ENCODE measurements around the gene PORCN.
"Not testable (repeated sequence)": the region's sequence is repeated elsewhere in the genome, so short reads cannot be mapped to it uniquely, and the experiment has no call there.

The PORCN gene

GRCh38 chrX:48541140-48541814 lies 32.5 kb downstream of the PORCN start:
- no peak overlapping the region for H3K9ac ChIP-seq (ENCODE audit: insufficient read length)
- peaks cover 15% of the 10 kb centered on the region; the same call in 1 of the 2 replicates for H3K36me3 ChIP-seq (ENCODE audit: insufficient read depth, low read length)
- no peaks in the 10 kb centered on the region for H3K9me3 ChIP-seq (ENCODE audit: low read depth, low read length)
- DNase-seq (ENCODE audit: low read depth, low spot score) = no peak
- no peak overlapping the region for H3K27ac ChIP-seq
- H3K4me3 ChIP-seq = no peak overlapping the region
- TF ChIP-seq FOXP2 (optimal IDR thresholded peaks at IDR 0.05; ENCODE audit: control extremely low read depth, extremely low read length, insufficient read depth) (no peak), EZH2 (IDR thresholded peaks at IDR 0.05) (no peak), POLR2AphosphoS5 (IDR thresholded peaks at IDR 0.05; ENCODE audit: borderline replicate concordance, low read depth, low read length) (no peak)

GRCh38 chrX:48548871-48549270 lies 40.1 kb downstream of the PORCN start:
- H3K9me3 ChIP-seq (ENCODE audit: low read depth, low read length) = no peaks in the 10 kb centered on the region
- H3K9ac ChIP-seq (ENCODE audit: insufficient read length) = no peak overlapping the region
- DNase-seq (ENCODE audit: low read depth, low spot score) = no peak
- TF ChIP-seq EZH2 (IDR thresholded peaks at IDR 0.05) (no peak), FOXP2 (optimal IDR thresholded peaks at IDR 0.05; ENCODE audit: control extremely low read depth, extremely low read length, insufficient read depth) (no peak), POLR2AphosphoS5 (IDR thresholded peaks at IDR 0.05; ENCODE audit: borderline replicate concordance, low read depth, low read length) (no peak)
- H3K4me3 ChIP-seq = no peak overlapping the region
- peaks cover 10% of the 10 kb centered on the region; the same call in 1 of the 2 replicates for H3K36me3 ChIP-seq (ENCODE audit: insufficient read depth, low read length)
- no peak overlapping the region for H3K27ac ChIP-seq

- peaks cover 15% of the 10 kb centered on the region; the same call in 1 of the 2 replicates for H3K36me3 ChIP-seq (ENCODE audit: insufficient read depth, low read length)
- not testable (repeated sequence) for H3K9ac ChIP-seq (ENCODE audit: insufficient read length); H3K9me3 ChIP-seq (ENCODE audit: low read depth, low read length); DNase-seq (ENCODE audit: low read depth, low spot score); H3K4me3 ChIP-seq; H3K27ac ChIP-seq
Measured at GRCh38 chrX:48555731-48556325, 47.0 kb downstream of the PORCN start.

- H3K9me3 ChIP-seq (ENCODE audit: low read depth, low read length) = no peaks in the 10 kb centered on the region
- H3K36me3 ChIP-seq (ENCODE audit: insufficient read depth, low read length) = peaks cover 20% of the 10 kb centered on the region; the same call in 1 of the 2 replicates
- H3K4me3 ChIP-seq = no peak overlapping the region
- H3K27ac ChIP-seq = no peak overlapping the region
- H3K9ac ChIP-seq (ENCODE audit: insufficient read length) = no peak overlapping the region
- no peak for TF ChIP-seq POLR2AphosphoS5 (IDR thresholded peaks at IDR 0.05; ENCODE audit: borderline replicate concordance, low read depth, low read length)
- TF ChIP-seq EZH2 (IDR thresholded peaks at IDR 0.05) = no peak
- no peak for TF ChIP-seq FOXP2 (optimal IDR thresholded peaks at IDR 0.05; ENCODE audit: control extremely low read depth, extremely low read length, insufficient read depth)
- no peak for DNase-seq (ENCODE audit: low read depth, low spot score)
Measured at GRCh38 chrX:48558271-48558670, 49.5 kb downstream of the PORCN start.

GRCh38 chrX:48559636-48560035 lies 50.8 kb downstream of the PORCN start:
- Histone ChIP-seq H3K36me3 (ENCODE audit: insufficient read depth, low read length) (peaks cover 19% of the 10 kb centered on the region; the same call in 1 of the 2 replicates), H3K27ac (no peak overlapping the region), H3K9ac (ENCODE audit: insufficient read length) (no peak overlapping the region), H3K9me3 (ENCODE audit: low read depth, low read length) (no peaks in the 10 kb centered on the region), H3K4me3 (no peak overlapping the region)
- no peak for DNase-seq (ENCODE audit: low read depth, low spot score)
- TF ChIP-seq FOXP2 (optimal IDR thresholded peaks at IDR 0.05; ENCODE audit: control extremely low read depth, extremely low read length, insufficient read depth) (no peak), EZH2 (IDR thresholded peaks at IDR 0.05) (no peak), POLR2AphosphoS5 (IDR thresholded peaks at IDR 0.05; ENCODE audit: borderline replicate concordance, low read depth, low read length) (no peak)

- Histone ChIP-seq H3K27ac (no peak overlapping the region), H3K36me3 (ENCODE audit: insufficient read depth, low read length) (peaks cover 15% of the 10 kb centered on the region; the same call in 1 of the 2 replicates), H3K9ac (ENCODE audit: insufficient read length) (no peak overlapping the region), H3K4me3 (no peak overlapping the region), H3K9me3 (ENCODE audit: low read depth, low read length) (no peaks in the 10 kb centered on the region)
- no peak for DNase-seq (ENCODE audit: low read depth, low spot score)
- TF ChIP-seq EZH2 (IDR thresholded peaks at IDR 0.05) (no peak), POLR2AphosphoS5 (IDR thresholded peaks at IDR 0.05; ENCODE audit: borderline replicate concordance, low read depth, low read length) (no peak), FOXP2 (optimal IDR thresholded peaks at IDR 0.05; ENCODE audit: control extremely low read depth, extremely low read length, insufficient read depth) (no peak)
Measured at GRCh38 chrX:48560056-48560455, 51.3 kb downstream of the PORCN start.

GRCh38 chrX:48560681-48561080 lies 51.9 kb downstream of the PORCN start:
- Histone ChIP-seq H3K4me3 (no peak overlapping the region), H3K27ac (no peak overlapping the region), H3K36me3 (ENCODE audit: insufficient read depth, low read length) (peaks cover 15% of the 10 kb centered on the region; the same call in 1 of the 2 replicates), H3K9me3 (ENCODE audit: low read depth, low read length) (no peaks in the 10 kb centered on the region), H3K9ac (ENCODE audit: insufficient read length) (no peak overlapping the region)
- TF ChIP-seq EZH2 (IDR thresholded peaks at IDR 0.05) (no peak), POLR2AphosphoS5 (IDR thresholded peaks at IDR 0.05; ENCODE audit: borderline replicate concordance, low read depth, low read length) (no peak), FOXP2 (optimal IDR thresholded peaks at IDR 0.05; ENCODE audit: control extremely low read depth, extremely low read length, insufficient read depth) (no peak)
- DNase-seq (ENCODE audit: low read depth, low spot score) = no peak

GRCh38 chrX:48569958-48570357 lies 61.2 kb downstream of the PORCN start:
- Histone ChIP-seq H3K9me3 (ENCODE audit: low read depth, low read length) (no peaks in the 10 kb centered on the region), H3K9ac (ENCODE audit: insufficient read length) (no peak overlapping the region), H3K27ac (no peak overlapping the region), H3K4me3 (no peak overlapping the region), H3K36me3 (ENCODE audit: insufficient read depth, low read length) (peaks cover 2% of the 10 kb centered on the region)
- no peak for TF ChIP-seq POLR2AphosphoS5 (IDR thresholded peaks at IDR 0.05; ENCODE audit: borderline replicate concordance, low read depth, low read length)
- TF ChIP-seq EZH2 (IDR thresholded peaks at IDR 0.05) = no peak
- no peak for TF ChIP-seq FOXP2 (optimal IDR thresholded peaks at IDR 0.05; ENCODE audit: control extremely low read depth, extremely low read length, insufficient read depth)
- DNase-seq (ENCODE audit: low read depth, low spot score) = no peak
